Hepatocyte (in vitro differentiated cells): Measurements from ENCODE around the gene CRABP2.

Experiments used
- EZH2 ChIP-seq: fragments of 200-600 bp; sonication (generic); IDR thresholded peaks from 2 replicates; pipeline ENCODE4 v1.6.1; 2016; ENCODE audit warnings: antibody characterized with exemption, mild to moderate bottlenecking, borderline replicate concordance
- EZH2phosphoT487 ChIP-seq: fragments of 200-600 bp; sonication (generic); IDR thresholded peaks from one replicate; pipeline ENCODE4 v1.6.1; 2018; ENCODE audit warnings: antibody characterized with exemption, mild to moderate bottlenecking, low read depth, moderate library complexity; ENCODE audit not compliant: unreplicated experiment, severe bottlenecking
- TF ChIP-seq, protein P1 (sequence below): fragments of 200-600 bp; sonication (generic); IDR thresholded peaks from 2 replicates; pipeline ENCODE4 v1.5.1; 2016; ENCODE audit warnings: antibody characterized with exemption, mild to moderate bottlenecking; ENCODE audit not compliant: poor library complexity

DNA sequence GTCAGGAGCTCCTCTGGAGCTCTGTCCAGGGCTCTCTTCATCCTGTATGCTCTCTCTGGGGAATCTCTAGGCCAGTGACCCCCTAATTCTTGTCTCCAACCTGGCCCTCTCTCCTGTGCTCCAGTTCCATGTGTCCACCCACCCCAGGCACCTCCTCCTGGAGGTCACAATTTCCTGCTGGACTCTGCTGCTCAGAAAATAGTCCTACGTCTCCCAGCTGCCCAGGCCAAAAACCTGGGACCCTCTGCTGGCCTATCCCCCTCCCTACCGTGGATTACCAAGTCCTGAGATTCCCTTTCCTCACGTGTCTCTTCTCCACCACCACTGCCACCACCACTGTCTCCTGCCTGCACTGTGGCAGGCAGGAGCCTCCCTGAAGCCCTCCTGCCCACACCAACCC is 39.8 kb downstream of the CRABP2 start:
- TF ChIP-seq, protein P1, sequence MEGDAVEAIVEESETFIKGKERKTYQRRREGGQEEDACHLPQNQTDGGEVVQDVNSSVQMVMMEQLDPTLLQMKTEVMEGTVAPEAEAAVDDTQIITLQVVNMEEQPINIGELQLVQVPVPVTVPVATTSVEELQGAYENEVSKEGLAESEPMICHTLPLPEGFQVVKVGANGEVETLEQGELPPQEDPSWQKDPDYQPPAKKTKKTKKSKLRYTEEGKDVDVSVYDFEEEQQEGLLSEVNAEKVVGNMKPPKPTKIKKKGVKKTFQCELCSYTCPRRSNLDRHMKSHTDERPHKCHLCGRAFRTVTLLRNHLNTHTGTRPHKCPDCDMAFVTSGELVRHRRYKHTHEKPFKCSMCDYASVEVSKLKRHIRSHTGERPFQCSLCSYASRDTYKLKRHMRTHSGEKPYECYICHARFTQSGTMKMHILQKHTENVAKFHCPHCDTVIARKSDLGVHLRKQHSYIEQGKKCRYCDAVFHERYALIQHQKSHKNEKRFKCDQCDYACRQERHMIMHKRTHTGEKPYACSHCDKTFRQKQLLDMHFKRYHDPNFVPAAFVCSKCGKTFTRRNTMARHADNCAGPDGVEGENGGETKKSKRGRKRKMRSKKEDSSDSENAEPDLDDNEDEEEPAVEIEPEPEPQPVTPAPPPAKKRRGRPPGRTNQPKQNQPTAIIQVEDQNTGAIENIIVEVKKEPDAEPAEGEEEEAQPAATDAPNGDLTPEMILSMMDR, result no peak
- TF ChIP-seq EZH2phosphoT487 (no peak), EZH2 (no peak)
